ENCODE data around the gene DNMT3B.

- TF ChIP-seq CTCF (IDR thresholded peaks at IDR 0.05), result no peak
- no peak for TF ChIP-seq EZH2 (IDR thresholded peaks at IDR 0.05; ENCODE audit: borderline replicate concordance, insufficient read depth, low read depth, low read length, poor library complexity, severe bottlenecking)
Observed at GRCh38 chr20:32846852-32847251, 84.7 kb downstream of the DNMT3B start.
